HG02884 (cell line): ENCODE measurements around the gene APLF.

Experiments used
- ATAC-seq: cut with Tn5 transposase; IDR thresholded peaks from one replicate; pipeline ENCODE4 v1.9.1; 2021; ENCODE audit warnings: mild to moderate bottlenecking, moderate library complexity; ENCODE audit not compliant: unreplicated experiment

Gene APLF

GRCh38 chr2:68472796-68473414 lies 5.5 kb downstream of the APLF start:
- ATAC-seq, result no peak

DNA sequence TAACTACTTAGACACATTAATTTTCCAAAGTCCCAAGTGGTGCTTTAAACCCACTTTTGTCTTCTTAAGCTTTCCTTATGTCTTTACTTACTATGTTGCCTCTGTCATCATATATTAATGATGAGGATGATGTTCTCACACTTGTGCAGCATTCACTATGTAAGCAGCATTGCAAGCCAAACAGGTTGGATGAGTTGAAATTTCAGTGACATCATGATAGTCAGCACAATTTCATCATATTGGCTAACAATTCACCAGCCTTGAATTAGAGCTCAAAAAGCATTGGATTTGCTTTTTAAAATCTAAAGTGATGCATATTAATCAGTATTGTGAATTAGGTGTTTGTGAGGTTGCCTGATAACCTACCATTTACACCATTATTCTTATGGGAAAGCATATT lies 7.7 kb downstream of the APLF start:
- no peak for ATAC-seq

- no peak for ATAC-seq
Measured at GRCh38 chr2:68475576-68475975, 8.2 kb downstream of the APLF start.

DNA sequence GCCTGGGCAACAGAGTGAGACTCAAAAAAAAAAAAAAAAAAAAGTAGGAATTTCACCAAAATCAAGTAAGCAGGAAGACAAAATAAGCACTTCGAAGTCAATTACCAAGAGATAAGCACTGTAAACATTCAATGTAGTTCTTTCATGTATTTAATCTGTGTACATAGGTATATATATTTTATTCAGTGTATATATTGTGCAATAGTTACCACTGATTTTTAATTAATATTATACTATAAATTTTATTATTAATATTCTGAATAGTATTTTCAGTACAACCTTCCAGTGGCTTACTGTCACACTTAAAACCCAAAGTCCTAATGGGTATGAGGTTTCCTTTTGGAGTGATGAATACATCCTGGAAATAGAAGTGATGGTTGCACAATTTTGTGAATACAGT lies 9.1 kb downstream of the APLF start:
- ATAC-seq, result no peak

DNA sequence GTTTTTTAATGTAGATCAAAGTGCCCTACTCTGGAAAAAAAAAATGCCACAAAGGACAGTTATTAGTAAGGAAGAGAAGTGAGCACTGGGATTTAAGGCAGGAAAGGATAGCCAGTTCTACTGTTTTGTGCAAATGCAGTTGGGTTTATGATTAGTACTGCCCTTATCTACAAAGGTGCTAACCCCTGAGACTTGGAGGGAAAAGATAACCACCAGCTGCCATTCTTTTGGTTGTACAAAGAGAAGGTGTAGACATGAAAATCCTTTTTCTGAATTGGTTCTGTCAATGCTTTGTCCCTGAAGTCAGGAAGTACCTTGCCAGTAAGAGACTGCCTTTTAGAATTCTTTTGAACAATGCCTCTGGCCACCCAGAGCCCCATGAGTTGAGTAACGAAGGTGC lies 11.3 kb downstream of the APLF start:
- no peak for ATAC-seq

DNA sequence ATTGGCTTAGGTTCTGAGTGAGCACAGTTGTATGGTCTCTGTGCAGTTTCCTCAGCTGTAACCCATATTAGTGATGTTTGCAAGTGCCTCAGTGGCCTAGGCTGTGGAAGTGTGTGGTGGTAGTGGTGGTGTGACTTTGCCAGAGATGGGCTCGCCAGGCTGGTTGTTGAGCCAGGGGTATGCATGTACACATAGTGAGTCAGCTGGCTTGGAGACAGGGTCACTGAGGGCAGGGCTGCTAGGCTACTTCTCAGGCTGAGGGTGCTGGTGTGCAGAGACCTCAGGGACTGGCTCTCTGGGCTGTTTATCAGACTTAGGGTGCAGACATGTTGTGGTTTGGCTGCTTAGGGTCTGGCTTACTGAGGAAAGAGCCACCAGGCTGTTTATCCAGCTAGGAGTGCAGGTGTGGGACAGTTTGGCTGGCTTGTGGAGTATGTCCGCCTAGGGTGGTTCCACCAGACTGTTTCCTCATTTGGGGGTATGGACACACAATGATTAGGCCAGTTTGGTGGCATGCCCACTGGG lies 15.0 kb downstream of the APLF start:
- no peak for ATAC-seq

DNA sequence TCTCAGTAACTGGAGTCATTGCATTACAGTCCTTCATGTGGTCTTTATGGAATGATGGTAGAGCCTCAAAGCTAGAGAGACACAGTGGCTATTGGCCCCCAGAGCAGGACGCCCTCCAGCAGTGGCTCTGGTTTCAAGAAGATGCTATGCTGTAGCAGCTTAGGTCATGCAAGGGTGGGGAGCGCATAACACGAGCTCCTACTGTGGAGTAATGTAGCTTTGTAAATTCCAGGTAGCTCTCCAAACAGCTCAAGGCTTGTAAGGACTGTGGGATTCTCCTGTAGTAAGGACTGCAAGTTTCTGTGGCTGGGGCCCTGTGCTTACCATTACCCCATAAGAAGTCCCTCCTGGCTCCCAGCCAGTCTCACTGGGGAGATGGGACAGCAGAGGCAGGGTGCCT lies 15.6 kb downstream of the APLF start:
- no peak for ATAC-seq

DNA sequence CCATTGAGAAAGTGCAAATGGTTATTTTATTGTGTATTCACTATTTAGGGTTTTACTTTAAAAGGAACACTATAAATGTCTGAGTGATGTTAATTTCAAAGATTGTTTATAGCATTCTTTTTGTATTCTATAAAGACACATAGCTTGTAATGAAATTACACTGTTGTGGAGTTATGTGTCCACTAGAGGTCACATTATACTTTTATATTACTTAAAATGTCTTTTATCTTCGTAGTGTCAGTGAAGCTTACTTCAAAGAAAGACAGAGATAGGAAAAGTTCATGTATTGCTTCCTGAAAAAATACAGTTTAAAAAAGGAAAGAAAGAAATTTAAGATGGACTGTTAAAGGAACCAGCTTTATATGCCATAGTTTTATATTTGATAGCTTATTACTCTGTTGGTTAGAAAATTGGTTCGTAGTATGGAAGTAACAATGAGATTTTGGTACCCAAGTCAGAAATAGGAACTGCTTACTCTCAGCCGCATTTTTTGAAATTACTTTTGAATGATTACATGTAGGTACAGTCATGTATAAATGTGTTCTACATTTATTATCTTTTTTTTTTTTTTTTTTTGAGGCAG lies 20.5 kb downstream of the APLF start:
- no peak for ATAC-seq

- ATAC-seq, result peak; percentile 73
Measured at GRCh38 chr2:68488605-68489004, 21.2 kb downstream of the APLF start.

DNA sequence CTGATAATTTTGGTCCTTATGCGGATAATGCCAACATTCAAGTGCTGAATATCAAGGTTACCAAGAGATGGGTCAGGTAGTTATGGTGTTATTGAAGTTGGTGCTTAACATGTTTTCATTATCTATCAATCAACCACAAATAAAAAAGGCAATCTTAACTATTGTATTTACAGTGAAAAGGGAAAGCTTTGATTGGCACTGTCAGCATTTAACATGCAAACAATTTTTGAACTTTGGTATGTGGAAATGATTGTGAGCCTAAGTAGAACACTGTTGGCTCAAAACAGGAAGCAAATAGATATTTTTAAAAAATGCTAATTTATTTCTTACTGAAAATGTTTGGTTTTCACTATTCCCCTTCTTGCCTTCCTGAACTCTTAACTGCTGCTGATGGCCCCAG lies 21.9 kb downstream of the APLF start:
- ATAC-seq, result no peak

DNA sequence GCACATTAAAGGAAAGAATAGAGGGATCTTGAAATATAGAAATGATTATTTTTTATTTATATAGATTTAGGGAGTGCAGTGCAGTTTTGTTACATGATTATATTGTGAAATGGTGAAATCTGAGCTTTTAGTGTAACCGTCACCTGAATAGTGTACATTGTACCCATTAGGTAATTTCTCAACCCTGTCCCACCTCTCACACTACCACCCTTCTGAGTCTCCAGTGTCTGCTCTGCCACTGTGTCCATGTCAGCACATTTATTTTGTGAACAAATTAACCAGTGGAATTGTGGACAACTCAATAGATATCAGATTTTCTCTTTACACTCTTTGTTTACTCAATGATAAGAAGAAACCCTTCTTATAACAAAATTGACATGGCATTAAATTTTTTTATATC lies 24.2 kb downstream of the APLF start:
- ATAC-seq, result no peak

GRCh38 chr2:68499133-68499532 lies 31.7 kb downstream of the APLF start:
- no peak for ATAC-seq

GRCh38 chr2:68500649-68501048 lies 33.3 kb downstream of the APLF start:
- ATAC-seq, result no peak

DNA sequence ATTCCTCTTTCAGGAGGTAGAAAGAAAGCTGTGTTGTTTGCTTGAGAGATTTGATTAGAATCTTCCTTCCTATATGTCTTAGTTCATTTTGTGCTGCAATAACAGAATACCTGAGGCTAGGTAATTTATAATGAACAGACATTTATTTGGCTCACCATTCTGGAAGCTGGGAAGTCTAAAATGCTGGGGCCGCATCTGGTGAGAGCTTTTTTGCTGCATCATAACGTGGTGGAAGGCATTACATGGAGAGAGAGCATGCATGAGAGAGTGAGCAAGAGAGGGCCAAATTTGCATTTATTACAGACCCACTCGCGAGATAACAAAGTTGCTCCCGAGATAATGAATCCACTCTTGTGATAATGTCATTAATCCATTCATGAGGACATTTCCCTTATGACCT lies 34.4 kb downstream of the APLF start:
- ATAC-seq, result no peak

DNA sequence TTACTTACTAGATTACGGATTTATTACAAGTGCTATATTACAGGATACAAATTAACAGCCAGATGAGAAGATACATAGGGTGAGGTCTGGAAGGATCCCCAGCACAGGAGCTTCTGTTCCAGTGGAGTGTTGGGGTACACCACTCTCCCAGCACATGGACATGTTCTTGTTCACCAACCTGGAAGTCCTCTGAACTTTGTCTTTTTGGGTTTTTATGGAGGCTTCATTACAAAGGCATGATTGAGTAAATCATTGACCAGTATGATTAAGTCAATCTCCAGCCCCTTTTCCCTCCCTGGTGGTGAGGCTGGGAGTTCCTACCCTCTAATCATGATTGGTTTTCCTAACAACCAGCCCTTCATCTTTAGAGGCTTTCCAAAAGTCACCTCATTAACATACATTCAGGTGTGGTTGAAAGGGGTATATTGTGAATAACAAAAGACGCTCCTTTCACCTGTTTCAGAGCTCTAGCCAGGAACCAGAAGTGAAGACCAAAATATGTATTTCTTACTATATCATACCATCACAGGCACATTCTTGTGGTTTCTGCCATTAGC lies 38.3 kb downstream of the APLF start:
- ATAC-seq, result no peak

GRCh38 chr2:68506170-68506569 lies 38.8 kb downstream of the APLF start:
- ATAC-seq, result no peak

- ATAC-seq, result no peak
Measured at GRCh38 chr2:68512326-68512725, 44.9 kb downstream of the APLF start.

DNA sequence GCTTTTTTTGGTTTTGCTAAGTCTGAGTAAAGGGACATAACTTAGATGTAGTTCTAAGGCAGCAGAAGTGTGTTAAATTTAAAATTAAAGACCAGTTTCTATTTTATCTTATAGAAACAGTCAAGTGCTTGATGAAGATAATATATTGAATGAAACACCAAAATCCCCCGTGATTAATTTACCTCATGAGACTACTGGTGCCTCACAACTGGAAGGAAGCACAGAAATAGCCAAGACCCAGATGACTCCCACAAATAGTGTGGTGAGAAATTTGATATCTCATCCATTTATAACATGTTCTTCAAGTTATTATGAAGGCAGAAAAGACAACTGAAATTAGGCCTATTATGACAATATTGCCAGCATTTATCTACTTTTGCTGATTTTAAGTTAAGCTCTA lies 45.6 kb downstream of the APLF start:
- no peak for ATAC-seq

- ATAC-seq, result no peak
Measured at GRCh38 chr2:68514316-68514929, 47.0 kb downstream of the APLF start.

- no peak for ATAC-seq
Measured at GRCh38 chr2:68516051-68516955, 48.9 kb downstream of the APLF start.

- no peak for ATAC-seq
Measured at GRCh38 chr2:68519236-68519635, 51.9 kb downstream of the APLF start.
